Vagina (tissue), 2 donors: Measurements from ENCODE around the gene BRD3. TPM values are rescaled to one million over a fixed set of nuclear protein-coding genes. Genes with fewer than 3 reads are reported as not detected.

Source experiments
- DNase-seq, 2 donors: peaks; one replicate each; pipeline ENCODE4 v3.0.0-alpha.2; 2017; ENCODE audit errors: extremely low spot score in 2 of 2
- H3K27ac ChIP-seq: fragments of 200-600 bp; sonication (generic); one replicate; pipeline ENCODE4 v1.5.1; 2019
- H3K27me3 ChIP-seq: fragments of 200-600 bp; sonication (generic); one replicate; pipeline ENCODE4 v1.5.1; 2019
- H3K36me3 ChIP-seq, 2 donors: fragments of 200-600 bp; sonication (generic); one replicate each; pipeline ENCODE4 v1.5.1; 2017 to 2019
- H3K4me1 ChIP-seq: fragments of 200-600 bp; sonication (generic); one replicate; pipeline ENCODE4 v1.5.1; 2019
- H3K4me3 ChIP-seq, 2 donors: fragments of 200-600 bp; sonication (generic); 1 replicate in 1 of 2; 2 replicates in 1 of 2; pipeline ENCODE4 v1.5.1; 2016 to 2019
- H3K9me3 ChIP-seq: fragments of 200-600 bp; sonication (generic); one replicate; pipeline ENCODE4 v1.5.1; 2019
- POLR2A ChIP-seq, 2 donors: fragments of 450-650 bp; IDR thresholded peaks; one replicate each; pipeline ENCODE4 v1.6.1; 2017; ENCODE audit warnings: antibody characterized with exemption in 2 of 2, mild to moderate bottlenecking in 2 of 2, moderate library complexity in 2 of 2
- POLR2AphosphoS5 ChIP-seq, 2 donors: sonication (generic); formaldehyde crosslinking; IDR thresholded peaks; one replicate each; pipeline ENCODE4 v1.9.0; 2017; ENCODE audit warnings: antibody characterized with exemption in 2 of 2, mild to moderate bottlenecking in 2 of 2, low read depth in 1 of 2; ENCODE audit not compliant: insufficient read depth in 1 of 2
- intact Hi-C: fragments of 100-400 bp; cut with DNase I; formaldehyde crosslinking; loops from one replicate; pipeline ENCODE4 v1.15.1; 2023
- total RNA-seq: library from RNA; depleted of rRNA; stranded (reverse); fragments of >200 nt; gene quantifications from one replicate; pipeline ENCODE4 v1.2.3, GENCODE V29; 2016
- TF ChIP-seq, protein P1 (sequence below), 3 experiments: fragments of 450-650 bp in 2 of 3; fragments of 200-600 bp in 1 of 3; sonication (generic) in 1 of 3; IDR thresholded peaks; one replicate each; pipeline ENCODE4 v1.5.1; 2017 to 2019; ENCODE audit warnings: antibody characterized with exemption in 3 of 3, mild to moderate bottlenecking in 2 of 3, moderate library complexity in 2 of 3

Gene BRD3
- total RNA-seq, 1 donor from 2014 or later: 20.4 TPM

- intact Hi-C loops: no loop called here
- Histone ChIP-seq H3K36me3 (peaks cover 0 to 70% of the 10 kb centered on the region in 2 donors), H3K27ac (no peak overlapping the region), H3K27me3 (no peaks in the 10 kb centered on the region), H3K9me3 (no peaks in the 10 kb centered on the region), H3K4me3 (no peak overlapping the region), H3K4me1 (peaks cover 10% of the 10 kb centered on the region)
- DNase-seq: no peak
- TF ChIP-seq POLR2AphosphoS5 (IDR thresholded peaks at IDR 0.05; ENCODE audit: insufficient read depth in 1 of 2, low read depth in 1 of 2): no peak
- no peak for TF ChIP-seq POLR2A (IDR thresholded peaks at IDR 0.05)
- TF ChIP-seq, protein P1, sequence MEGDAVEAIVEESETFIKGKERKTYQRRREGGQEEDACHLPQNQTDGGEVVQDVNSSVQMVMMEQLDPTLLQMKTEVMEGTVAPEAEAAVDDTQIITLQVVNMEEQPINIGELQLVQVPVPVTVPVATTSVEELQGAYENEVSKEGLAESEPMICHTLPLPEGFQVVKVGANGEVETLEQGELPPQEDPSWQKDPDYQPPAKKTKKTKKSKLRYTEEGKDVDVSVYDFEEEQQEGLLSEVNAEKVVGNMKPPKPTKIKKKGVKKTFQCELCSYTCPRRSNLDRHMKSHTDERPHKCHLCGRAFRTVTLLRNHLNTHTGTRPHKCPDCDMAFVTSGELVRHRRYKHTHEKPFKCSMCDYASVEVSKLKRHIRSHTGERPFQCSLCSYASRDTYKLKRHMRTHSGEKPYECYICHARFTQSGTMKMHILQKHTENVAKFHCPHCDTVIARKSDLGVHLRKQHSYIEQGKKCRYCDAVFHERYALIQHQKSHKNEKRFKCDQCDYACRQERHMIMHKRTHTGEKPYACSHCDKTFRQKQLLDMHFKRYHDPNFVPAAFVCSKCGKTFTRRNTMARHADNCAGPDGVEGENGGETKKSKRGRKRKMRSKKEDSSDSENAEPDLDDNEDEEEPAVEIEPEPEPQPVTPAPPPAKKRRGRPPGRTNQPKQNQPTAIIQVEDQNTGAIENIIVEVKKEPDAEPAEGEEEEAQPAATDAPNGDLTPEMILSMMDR (IDR thresholded peaks at IDR 0.05): no peak
Measured at GRCh38 chr9:134049772-134050588, 17.8 kb downstream of the BRD3 start.

- no peaks in the 10 kb centered on the region for H3K9me3 ChIP-seq
- H3K27me3 ChIP-seq: no peaks in the 10 kb centered on the region
Measured at GRCh38 chr9:134049236-134049635, 18.6 kb downstream of the BRD3 start.

DNA sequence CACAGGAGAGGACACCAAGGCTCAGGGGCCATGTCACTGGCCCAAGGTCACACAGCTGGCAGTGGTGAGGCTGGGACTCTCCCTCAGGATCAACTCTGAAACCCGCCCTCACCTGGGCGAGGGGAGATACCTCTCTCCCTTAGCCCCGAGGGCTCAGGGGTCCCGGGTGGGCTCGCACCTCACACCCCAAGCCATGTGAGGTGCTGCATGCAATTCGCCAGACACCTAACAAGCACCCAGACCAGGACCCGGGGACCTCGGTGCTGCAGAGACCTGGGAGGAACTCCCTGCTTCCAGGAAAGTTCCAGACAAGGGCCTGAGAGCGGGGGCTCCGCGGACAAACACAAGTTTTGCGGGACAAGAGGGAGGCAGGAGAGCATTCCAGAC, 19.3 kb downstream of the BRD3 start:
- Histone ChIP-seq H3K4me1 (no peaks in the 10 kb centered on the region), H3K36me3 (peaks cover 0 to 84% of the 10 kb centered on the region in 2 donors), H3K27ac (no peak overlapping the region), H3K4me3 (no peak overlapping the region), H3K27me3 (no peaks in the 10 kb centered on the region), H3K9me3 (no peaks in the 10 kb centered on the region)
- DNase-seq: no peak
- intact Hi-C loops: no loop called here
- no peak for TF ChIP-seq POLR2AphosphoS5 (IDR thresholded peaks at IDR 0.05; ENCODE audit: insufficient read depth in 1 of 2, low read depth in 1 of 2)
- TF ChIP-seq, protein P1 (IDR thresholded peaks at IDR 0.05): no peak
- TF ChIP-seq POLR2A (IDR thresholded peaks at IDR 0.05): no peak

More at GRCh38 chr9:134049236-134049635, 18.6 kb downstream of the BRD3 start:
- Histone ChIP-seq H3K4me1 (peaks cover 2% of the 10 kb centered on the region), H3K4me3 (no peak overlapping the region), H3K36me3 (peaks cover 0 to 77% of the 10 kb centered on the region in 2 donors), H3K27ac (no peak overlapping the region)
- TF ChIP-seq POLR2AphosphoS5 (IDR thresholded peaks at IDR 0.05; ENCODE audit: insufficient read depth in 1 of 2, low read depth in 1 of 2): no peak
- no peak for TF ChIP-seq POLR2A (IDR thresholded peaks at IDR 0.05)
- TF ChIP-seq, protein P1 (IDR thresholded peaks at IDR 0.05): no peak
- no peak for DNase-seq
- intact Hi-C loops: no loop called here

DNA sequence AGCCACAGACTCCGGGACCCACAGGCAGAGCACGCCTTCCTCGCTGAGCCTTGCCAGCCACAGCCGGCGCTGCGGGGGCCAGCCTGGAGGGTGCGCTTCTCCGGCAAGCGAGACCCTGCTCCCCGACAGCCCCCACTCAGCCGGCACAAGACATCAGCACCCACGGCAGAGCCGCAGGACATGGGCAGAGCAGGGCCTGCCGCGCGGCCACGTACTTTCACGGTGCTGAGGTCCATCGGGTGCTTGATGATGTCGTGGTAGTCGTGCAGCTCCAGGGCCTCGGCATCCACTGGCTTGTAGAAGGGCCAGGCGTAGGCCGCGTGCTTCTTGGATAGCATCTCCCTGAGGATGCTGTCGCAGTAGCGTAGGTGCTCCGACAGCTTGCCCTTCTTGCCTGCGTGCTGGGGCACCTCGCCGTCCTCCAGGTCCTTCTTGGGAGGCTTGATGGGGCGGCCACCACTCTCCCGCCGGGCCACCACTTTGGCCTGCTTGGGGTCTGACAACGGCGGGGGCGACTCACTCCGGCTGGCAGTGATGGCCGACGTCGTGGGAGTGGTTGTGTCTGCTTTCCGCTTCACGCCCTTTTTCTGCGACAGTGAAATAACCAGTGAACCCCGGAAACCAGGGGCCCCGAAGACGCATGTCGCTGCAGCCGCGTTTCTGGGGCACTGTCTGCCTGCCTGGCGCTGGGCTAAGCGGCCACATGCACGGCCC, 19.8 kb downstream of the BRD3 start:
- H3K4me3 ChIP-seq: no peak overlapping the region
- H3K27me3 ChIP-seq: no peaks in the 10 kb centered on the region
- TF ChIP-seq POLR2A (IDR thresholded peaks at IDR 0.05): no peak
- no peak for TF ChIP-seq POLR2AphosphoS5 (IDR thresholded peaks at IDR 0.05; ENCODE audit: insufficient read depth in 1 of 2, low read depth in 1 of 2)
- DNase-seq: no peak
- H3K27ac ChIP-seq: no peak overlapping the region
- peaks cover 0 to 86% of the 10 kb centered on the region in 2 donors for H3K36me3 ChIP-seq
- no peaks in the 10 kb centered on the region for H3K4me1 ChIP-seq
- intact Hi-C loops: no loop called here
- no peaks in the 10 kb centered on the region for H3K9me3 ChIP-seq

- TF ChIP-seq POLR2A (IDR thresholded peaks at IDR 0.05) (no peak), POLR2AphosphoS5 (IDR thresholded peaks at IDR 0.05; ENCODE audit: insufficient read depth in 1 of 2, low read depth in 1 of 2) (no peak)
- TF ChIP-seq, protein P1 (IDR thresholded peaks at IDR 0.05): no peak
- H3K4me1 ChIP-seq: no peaks in the 10 kb centered on the region
- H3K27ac ChIP-seq: no peak overlapping the region
- H3K9me3 ChIP-seq: no peaks in the 10 kb centered on the region
- no peak for DNase-seq
- peaks cover 0 to 79% of the 10 kb centered on the region in 2 donors for H3K36me3 ChIP-seq
- H3K4me3 ChIP-seq: no peak overlapping the region
- no peaks in the 10 kb centered on the region for H3K27me3 ChIP-seq
- intact Hi-C loops: no loop called here
Measured at GRCh38 chr9:134046894-134047681, 20.7 kb downstream of the BRD3 start.
